GM18868 (cell line): Measurements from ENCODE around the gene PCP2.

Experiments used
- ATAC-seq: cut with Tn5 transposase; IDR thresholded peaks from one replicate; pipeline ENCODE4 v1.9.1; 2021; ENCODE audit warnings: mild to moderate bottlenecking, moderate library complexity; ENCODE audit not compliant: unreplicated experiment

PCP2 gene

GRCh38 chr19:7620442-7621412 is 12.8 kb downstream of the PCP2 start:
- ATAC-seq, result no peak

- ATAC-seq, result no peak
These were observed 13.7 kb downstream of the PCP2 start for GRCh38 chr19:7619671-7620441.

- ATAC-seq, result no peak
These were observed 14.6 kb downstream of the PCP2 start for GRCh38 chr19:7618771-7619510.

- no peak for ATAC-seq
These were observed 15.2 kb downstream of the PCP2 start for GRCh38 chr19:7618348-7618747.

GRCh38 chr19:7617735-7618134 is 15.8 kb downstream of the PCP2 start:
- ATAC-seq, result no peak

GRCh38 chr19:7617172-7617571 is 16.3 kb downstream of the PCP2 start:
- no peak for ATAC-seq

GRCh38 chr19:7614859-7615741 is 18.4 kb downstream of the PCP2 start:
- no peak for ATAC-seq

GRCh38 chr19:7612282-7613274 is 20.9 kb downstream of the PCP2 start:
- no peak for ATAC-seq

- no peak for ATAC-seq
These were observed 21.8 kb downstream of the PCP2 start for GRCh38 chr19:7611541-7612279.

- ATAC-seq, result no peak
These were observed 22.9 kb downstream of the PCP2 start for GRCh38 chr19:7610491-7611240.

- ATAC-seq, result no peak
These were observed 25.5 kb downstream of the PCP2 start for GRCh38 chr19:7607874-7608560.

GRCh38 chr19:7607212-7607873 is 26.2 kb downstream of the PCP2 start:
- no peak for ATAC-seq

GRCh38 chr19:7606289-7606688 is 27.2 kb downstream of the PCP2 start:
- ATAC-seq, result no peak

GRCh38 chr19:7605490-7606222 is 27.9 kb downstream of the PCP2 start:
- ATAC-seq, result no peak

GRCh38 chr19:7603919-7604318 is 29.6 kb downstream of the PCP2 start:
- no peak for ATAC-seq
